PFSK-1 (cell line): ENCODE data around the gene AFF2.

Experiments used
- FOXP2 ChIP-seq: optimal IDR thresholded peaks from 2 replicates; pipeline ENCODE3; 2011; ENCODE audit warnings: borderline replicate concordance, control low read depth, inconsistent platforms; ENCODE audit not compliant: insufficient read depth; ENCODE audit errors: extremely low read length, extremely low read depth
- POLR2AphosphoS5 ChIP-seq: IDR thresholded peaks from 2 replicates; pipeline ENCODE4 v1.6.1; 2012; ENCODE audit warnings: low read depth, mild to moderate bottlenecking, control low read depth, low read length, moderate library complexity
- SIN3A ChIP-seq: IDR thresholded peaks from 2 replicates; pipeline ENCODE4 v1.6.1; 2012; ENCODE audit warnings: mild to moderate bottlenecking, low read length, moderate library complexity, borderline replicate concordance; ENCODE audit not compliant: insufficient read depth
- TAF1 ChIP-seq: IDR thresholded peaks from 2 replicates; pipeline ENCODE4 v1.6.1; 2012; ENCODE audit warnings: low read length, control low read depth, borderline replicate concordance; ENCODE audit not compliant: insufficient read depth

DNA sequence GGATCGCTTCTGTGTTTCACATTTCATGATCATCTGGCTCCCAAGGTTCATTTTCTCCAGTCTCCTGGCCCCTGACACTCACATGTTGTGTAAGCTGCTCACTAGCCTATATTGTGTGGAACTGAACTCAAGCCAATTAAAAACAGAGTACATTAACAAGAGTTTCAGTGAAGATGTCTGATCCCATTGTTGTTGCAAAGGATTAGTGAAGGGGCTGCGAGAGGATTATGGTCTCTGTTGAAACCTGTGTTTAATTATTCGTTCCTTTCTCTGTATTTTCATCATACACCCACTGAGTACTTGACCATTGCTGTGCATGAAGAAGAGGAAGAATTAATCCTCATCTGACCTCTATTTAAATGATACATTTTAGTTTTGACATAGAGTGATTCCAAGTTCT, 54.7 kb downstream of the AFF2 start:
- TF ChIP-seq SIN3A (no peak), TAF1 (no peak), FOXP2 (no peak), POLR2AphosphoS5 (no peak)
